Calu3 (cell line): ENCODE data around the gene RIMBP2. TPM values are rescaled to one million over a fixed set of nuclear protein-coding genes. Genes with fewer than 3 reads are reported as not detected.

Source experiments
- BruUV-seq: library from RNA; stranded (reverse); fragments of 400-500 nt; replicated peaks from 2 replicates; lab custom pipeline; 2021; lab: Mats Ljungman, UMichigan
- CTCF ChIA-PET: fragments of 300-600 bp; sonication (Branson Sonifier 250); formaldehyde crosslinking; loops from one replicate; lab custom pipeline; 2022; ENCODE audit warnings: antibody characterized with exemption; lab: Charles Lee
- DNase-seq: peaks from one replicate; pipeline ENCODE4 v3.0.0; 2022
- H3K27ac Mint-ChIP-seq: one replicate; pipeline ENCODE4 v1.8.0; 2022; ENCODE audit warnings: mixed read lengths; ENCODE audit not compliant: unreplicated experiment
- H3K27me3 Mint-ChIP-seq: one replicate; pipeline ENCODE4 v1.8.0; 2022; ENCODE audit warnings: mixed read lengths; ENCODE audit not compliant: unreplicated experiment
- H3K36me3 Mint-ChIP-seq: one replicate; pipeline ENCODE4 v1.8.0; 2022; ENCODE audit warnings: mild to moderate bottlenecking, moderate library complexity, mixed read lengths; ENCODE audit not compliant: insufficient read depth, unreplicated experiment
- H3K4me1 Mint-ChIP-seq: one replicate; pipeline ENCODE4 v1.8.0; 2022; ENCODE audit warnings: mild to moderate bottlenecking, low read depth, mixed read lengths; ENCODE audit not compliant: unreplicated experiment
- H3K4me3 Mint-ChIP-seq: one replicate; pipeline ENCODE4 v1.8.0; 2022; ENCODE audit warnings: mild to moderate bottlenecking, low read depth, moderate library complexity, mixed read lengths; ENCODE audit not compliant: unreplicated experiment
- H3K9me3 Mint-ChIP-seq: one replicate; pipeline ENCODE4 v1.8.0; 2022; ENCODE audit warnings: low read depth, mixed read lengths; ENCODE audit not compliant: unreplicated experiment
- CTCF ChIP-seq: fragments of 200-600 bp; IDR thresholded peaks from one replicate; pipeline ENCODE4 v1.8.0; 2022; ENCODE audit warnings: antibody characterized with exemption; ENCODE audit not compliant: unreplicated experiment
- intact Hi-C: fragments of 100-400 bp; cut with micrococcal nuclease; formaldehyde crosslinking; loops from one replicate; pipeline ENCODE4 v1.10.0; 2022; ENCODE audit not compliant: unreplicated experiment
- total RNA-seq: library from RNA; stranded (reverse); gene quantifications from 2 replicates; pipeline ENCODE4 v1.2.3, GENCODE V29; 2022

The RIMBP2 gene
- total RNA-seq, 1 experiment from 2014 or later = 6.1 TPM

DNA sequence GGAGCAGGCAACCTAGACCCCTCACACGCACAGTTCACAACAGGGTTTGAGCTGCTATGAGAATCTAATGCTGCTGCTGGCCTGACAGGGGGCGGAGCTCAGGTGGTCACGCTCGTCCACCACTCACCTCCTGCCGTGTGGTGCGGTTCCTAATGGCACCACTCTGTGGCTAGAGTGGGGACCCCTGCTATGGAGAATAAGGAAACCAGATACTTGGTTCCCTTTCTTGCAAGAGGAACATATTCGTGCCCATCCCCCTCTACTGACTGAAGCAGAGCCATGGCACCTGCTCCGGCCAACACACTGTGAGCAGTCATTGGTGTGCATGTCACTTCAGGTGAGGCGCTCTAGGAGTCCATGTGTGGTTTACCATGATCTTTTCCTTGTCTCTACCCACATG lies 30.4 kb upstream of the RIMBP2 start:
- H3K27me3 Mint-ChIP-seq = peaks cover 26% of the 10 kb centered on the region
- no peaks in the 10 kb centered on the region for H3K9me3 Mint-ChIP-seq
- no TSS peak for BruUV-seq
- no peak for DNase-seq
- H3K36me3 Mint-ChIP-seq = peaks cover 8% of the 10 kb centered on the region
- H3K4me3 Mint-ChIP-seq = no peak overlapping the region
- intact Hi-C loops = loop anchor here (5.0 kb wide), 2 partner anchors 344 to 409 kb away; partner anchors contain the start of gene PIWIL1
- CTCF ChIA-PET = no interaction called here
- no peak overlapping the region for H3K27ac Mint-ChIP-seq
- TF ChIP-seq CTCF = no peak
- H3K4me1 Mint-ChIP-seq = no peaks in the 10 kb centered on the region

GRCh38 chr12:130745921-130746320 lies 29.8 kb upstream of the RIMBP2 start:
- no peaks in the 10 kb centered on the region for H3K9me3 Mint-ChIP-seq
- no peaks in the 10 kb centered on the region for H3K4me1 Mint-ChIP-seq
- no peak overlapping the region for H3K4me3 Mint-ChIP-seq
- intact Hi-C loops = loop anchor here (5.0 kb wide), 2 partner anchors 344 to 409 kb away; partner anchors contain the start of gene PIWIL1
- H3K27ac Mint-ChIP-seq = no peak overlapping the region
- no peak for DNase-seq
- CTCF ChIA-PET = no interaction called here
- H3K36me3 Mint-ChIP-seq = peaks cover 8% of the 10 kb centered on the region
- TF ChIP-seq CTCF = no peak
- no TSS peak for BruUV-seq
- peaks cover 26% of the 10 kb centered on the region for H3K27me3 Mint-ChIP-seq

GRCh38 chr12:130744274-130744673 lies 28.2 kb upstream of the RIMBP2 start:
- BruUV-seq = no TSS peak
- no peak overlapping the region for H3K4me3 Mint-ChIP-seq
- H3K9me3 Mint-ChIP-seq = no peaks in the 10 kb centered on the region
- intact Hi-C loops = no loop called here
- H3K27me3 Mint-ChIP-seq = peaks cover 16% of the 10 kb centered on the region
- no peak overlapping the region for H3K27ac Mint-ChIP-seq
- TF ChIP-seq CTCF = no peak
- no peaks in the 10 kb centered on the region for H3K4me1 Mint-ChIP-seq
- H3K36me3 Mint-ChIP-seq = no peaks in the 10 kb centered on the region
- DNase-seq = no peak
- CTCF ChIA-PET = no interaction called here

- Mint-ChIP-seq H3K4me3 (no peak overlapping the region), H3K27ac (no peak overlapping the region), H3K36me3 (no peaks in the 10 kb centered on the region), H3K4me1 (no peaks in the 10 kb centered on the region), H3K27me3 (peaks cover 12% of the 10 kb centered on the region), H3K9me3 (no peaks in the 10 kb centered on the region)
- no peak for DNase-seq
- TF ChIP-seq CTCF = no peak
- intact Hi-C loops = no loop called here
- no TSS peak for BruUV-seq
- CTCF ChIA-PET = no interaction called here
Measured at GRCh38 chr12:130743606-130744005, 27.5 kb upstream of the RIMBP2 start.
